ENCODE measurements around the gene ADRA2B.

DNA sequence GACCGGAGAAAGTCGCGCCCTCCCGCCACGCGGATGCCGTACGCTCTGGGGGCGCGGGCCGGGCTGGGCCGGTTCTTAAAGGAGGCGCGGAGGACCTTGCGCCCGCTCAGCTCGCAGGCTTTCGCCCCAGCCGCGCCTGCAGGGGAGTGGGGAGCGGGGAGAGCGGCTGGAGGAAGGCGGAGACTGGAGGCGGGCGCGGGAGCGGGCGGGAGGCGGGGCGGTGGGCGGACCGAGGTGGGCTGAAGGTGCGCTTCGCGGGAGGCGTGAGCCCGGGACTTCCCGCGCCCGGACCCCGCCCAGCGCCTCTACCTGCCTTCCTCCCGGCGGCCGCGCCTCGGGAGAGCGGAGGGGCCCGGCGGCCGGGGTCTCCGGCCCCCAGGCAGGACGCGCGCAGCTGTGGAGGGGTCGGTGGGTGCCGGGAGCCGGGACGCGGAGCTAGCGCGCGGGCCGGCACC, at the start of gene ADRA2B:
- TF ChIP-seq EZH2 (IDR thresholded peaks at IDR 0.05; ENCODE audit: insufficient read depth, poor library complexity, severe bottlenecking) (no peak), EZH2phosphoT487 (IDR thresholded peaks at IDR 0.05; ENCODE audit: insufficient read depth, low read depth) (no peak)
